Smooth muscle cell (in vitro differentiated cells): ENCODE data around the gene OSGEPL1. TPM values are rescaled to one million over a fixed set of nuclear protein-coding genes. Genes with fewer than 3 reads are reported as not detected.
A peak's percentile ranks its signal among the peaks of the same experiment; 100 is the strongest.
"Not testable (repeated sequence)": the region's sequence is repeated elsewhere in the genome, so short reads cannot be mapped to it uniquely, and the experiment has no call there.

Experiments
- DNase-seq: peaks from one replicate; lab custom pipeline; 2025; ENCODE audit not compliant: unreplicated experiment; lab: John Stamatoyannopoulos, UW
- H2AFZ ChIP-seq: fragments of 200-600 bp; sonication (generic); 2 replicates; pipeline ENCODE4 v1.6.0; 2016; ENCODE audit warnings: antibody characterized with exemption, low read depth, mild to moderate bottlenecking
- H3F3A ChIP-seq: fragments of 200-600 bp; sonication (generic); 2 replicates; pipeline ENCODE4 v1.6.0; 2017; ENCODE audit warnings: antibody characterized with exemption, low read depth
- H3K27ac ChIP-seq: fragments of 200-600 bp; sonication (generic); 2 replicates; pipeline ENCODE4 v1.5.1; 2016; ENCODE audit warnings: low read depth, mild to moderate bottlenecking
- H3K27me3 ChIP-seq: fragments of 200-600 bp; sonication (generic); 2 replicates; pipeline ENCODE4 v1.6.1; 2016; ENCODE audit warnings: low read depth, mild to moderate bottlenecking
- H3K36me3 ChIP-seq: fragments of 200-600 bp; sonication (generic); 2 replicates; pipeline ENCODE4 v1.5.1; 2016; ENCODE audit warnings: low read depth
- H3K4me1 ChIP-seq: fragments of 200-600 bp; sonication (generic); 2 replicates; pipeline ENCODE4 v1.5.1; 2016; ENCODE audit warnings: low read depth
- H3K4me2 ChIP-seq: fragments of 200-600 bp; sonication (generic); 2 replicates; pipeline ENCODE4 v1.6.0; 2016; ENCODE audit warnings: mild to moderate bottlenecking
- H3K4me3 ChIP-seq: fragments of 200-600 bp; sonication (generic); 2 replicates; pipeline ENCODE4 v1.5.1; 2016; ENCODE audit warnings: mild to moderate bottlenecking
- H3K79me2 ChIP-seq: fragments of 200-600 bp; sonication (generic); 2 replicates; pipeline ENCODE4 v1.6.0; 2016; ENCODE audit warnings: low read depth, mild to moderate bottlenecking
- H3K9ac ChIP-seq: fragments of 200-600 bp; sonication (generic); 2 replicates; pipeline ENCODE4 v1.6.0; 2016; ENCODE audit warnings: low read depth
- H3K9me3 ChIP-seq: fragments of 200-600 bp; sonication (generic); replicated peaks from 2 replicates; pipeline ENCODE4 v1.5.1; 2016; ENCODE audit warnings: low read depth
- H4K20me1 ChIP-seq: fragments of 200-600 bp; sonication (generic); 2 replicates; pipeline ENCODE4 v1.6.0; 2016; ENCODE audit warnings: low read depth
- CTCF ChIP-seq: fragments of 200-600 bp; sonication (generic); IDR thresholded peaks from 2 replicates; pipeline ENCODE4 v1.5.1; 2017; ENCODE audit warnings: borderline replicate concordance, mild to moderate bottlenecking, antibody characterized with exemption; ENCODE audit not compliant: insufficient read depth, poor library complexity, severe bottlenecking
- WGBS: methylation state at CpG from one replicate; pipeline ENCODE4 v1.1.7; 2016; ENCODE audit warnings: low lambda C conversion rate; 5-methylcytosine and 5-hydroxymethylcytosine counted together
- polyA plus RNA-seq: library from polyadenylated mRNA; unstranded; fragments of >200 nt; fragmentation: Nextera tagmentation; extraction: Ambion mirVana; gene quantifications from 2 replicates; pipeline ENCODE4 v1.2.1, GENCODE V29; 2016
- total RNA-seq: library from RNA; depleted of rRNA; stranded (reverse); fragments of >200 nt; gene quantifications from 2 replicates; pipeline ENCODE4 v1.2.3, GENCODE V29; 2014

OSGEPL1 gene
- total and polyA plus RNA-seq, 2 experiments from 2014 or later: 6.1 to 11.8 TPM

GRCh38 chr2:189770590-189771322 lies 8.2 kb upstream of the OSGEPL1 start:
- no peak overlapping the region for H2AFZ ChIP-seq
- no peak for TF ChIP-seq CTCF
- H3F3A ChIP-seq: no peaks in the 10 kb centered on the region
- no peaks in the 10 kb centered on the region for H3K79me2 ChIP-seq
- no peaks in the 10 kb centered on the region for H3K27me3 ChIP-seq
- no peak overlapping the region for H3K4me3 ChIP-seq
- no peaks in the 10 kb centered on the region for H3K4me1 ChIP-seq
- no peak overlapping the region for H3K9ac ChIP-seq
- no peak for DNase-seq
- H4K20me1 ChIP-seq: no peaks in the 10 kb centered on the region
- no peak overlapping the region for H3K27ac ChIP-seq
- H3K9me3 ChIP-seq: no peaks in the 10 kb centered on the region
- WGBS: 81% methylated on average over 6 of the region's 6 CpGs
- H3K4me2 ChIP-seq: no peak overlapping the region
- peaks cover 30% of the 10 kb centered on the region for H3K36me3 ChIP-seq

GRCh38 chr2:189763908-189764661 lies 1.5 kb upstream of the OSGEPL1 start:
- Histone ChIP-seq H4K20me1 (no peaks in the 10 kb centered on the region), H3K27ac (peak overlapping the region; percentile 6), H3K4me2 (peak overlapping the region; percentile 96), H3K9ac (no peak overlapping the region), H3K4me3 (no peak overlapping the region), H3K79me2 (no peaks in the 10 kb centered on the region), H2AFZ (no peak overlapping the region), H3F3A (peaks cover 11% of the 10 kb centered on the region), H3K9me3 (no peaks in the 10 kb centered on the region), H3K27me3 (no peaks in the 10 kb centered on the region), H3K36me3 (no peaks in the 10 kb centered on the region), H3K4me1 (no peaks in the 10 kb centered on the region)
- no peak for DNase-seq
- WGBS: 81% methylated on average over 4 of the region's 4 CpGs
- no peak for TF ChIP-seq CTCF

- under 1% methylated on average over 7 of the region's 7 CpGs for WGBS
- Histone ChIP-seq H3K79me2 (no peaks in the 10 kb centered on the region), H4K20me1 (no peaks in the 10 kb centered on the region), H3K27ac (peak overlapping the region; percentile 41), H2AFZ (peak overlapping the region; percentile 100), H3K4me2 (peak overlapping the region; percentile 96), H3K9me3 (no peaks in the 10 kb centered on the region), H3K4me3 (peak overlapping the region; percentile 96), H3K4me1 (no peaks in the 10 kb centered on the region), H3K27me3 (no peaks in the 10 kb centered on the region), H3F3A (peaks cover 11% of the 10 kb centered on the region), H3K9ac (peak overlapping the region; percentile 60), H3K36me3 (no peaks in the 10 kb centered on the region)
- no peak for DNase-seq
- TF ChIP-seq CTCF: no peak
Measured at GRCh38 chr2:189762229-189762550, 402 bp downstream of the OSGEPL1 start.

- H3K79me2 ChIP-seq, H3K9me3 ChIP-seq, H3K27me3 ChIP-seq, H3K4me2 ChIP-seq, H3K27ac ChIP-seq, H3K4me1 ChIP-seq, H4K20me1 ChIP-seq, H3K4me3 ChIP-seq, H3K36me3 ChIP-seq, H3K9ac ChIP-seq, H2AFZ ChIP-seq, DNase-seq: not testable (repeated sequence)
- peaks cover 11% of the 10 kb centered on the region for H3F3A ChIP-seq
- 97% methylated on average over 19 of the region's 19 CpGs for WGBS
Measured at GRCh38 chr2:189760154-189760553, 2.4 kb downstream of the OSGEPL1 start.
